NCI-H1694 treated with DMSO at 0.1 percent for 48 hours (cell line): ENCODE measurements around the gene PKLR.
"Not testable (repeated sequence)": the region's sequence is repeated elsewhere in the genome, so short reads cannot be mapped to it uniquely, and the experiment has no call there.

Experiments used
- DNase-seq: peaks from one replicate; lab custom pipeline; 2025; lab: John Stamatoyannopoulos, UW

The PKLR gene

GRCh38 chr1:155318082-155318481 lies 16.8 kb upstream of the PKLR start:
- DNase-seq, result no peak

GRCh38 chr1:155316922-155317321 lies 15.7 kb upstream of the PKLR start:
- DNase-seq, result no peak

DNA sequence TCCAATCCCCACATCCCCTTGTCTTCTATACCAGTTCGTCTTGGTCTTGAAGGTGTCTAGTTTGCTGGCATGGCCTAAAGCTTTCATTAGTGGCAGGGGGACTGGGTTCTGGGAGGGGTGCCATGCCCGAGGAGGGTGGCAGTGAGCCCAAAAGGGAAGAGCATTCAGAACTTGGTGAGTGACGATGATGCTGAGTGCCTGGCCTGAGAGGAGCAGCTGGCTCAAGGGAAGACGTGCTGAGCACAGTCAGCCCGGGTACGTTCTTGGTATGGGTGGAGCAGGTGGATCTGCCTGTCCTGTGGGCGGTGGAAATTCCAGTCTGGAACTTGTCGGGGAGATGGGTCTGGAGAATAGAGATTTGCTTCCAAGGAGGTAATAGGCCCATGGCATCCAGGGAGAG lies 12.0 kb upstream of the PKLR start:
- DNase-seq, result no peak

DNA sequence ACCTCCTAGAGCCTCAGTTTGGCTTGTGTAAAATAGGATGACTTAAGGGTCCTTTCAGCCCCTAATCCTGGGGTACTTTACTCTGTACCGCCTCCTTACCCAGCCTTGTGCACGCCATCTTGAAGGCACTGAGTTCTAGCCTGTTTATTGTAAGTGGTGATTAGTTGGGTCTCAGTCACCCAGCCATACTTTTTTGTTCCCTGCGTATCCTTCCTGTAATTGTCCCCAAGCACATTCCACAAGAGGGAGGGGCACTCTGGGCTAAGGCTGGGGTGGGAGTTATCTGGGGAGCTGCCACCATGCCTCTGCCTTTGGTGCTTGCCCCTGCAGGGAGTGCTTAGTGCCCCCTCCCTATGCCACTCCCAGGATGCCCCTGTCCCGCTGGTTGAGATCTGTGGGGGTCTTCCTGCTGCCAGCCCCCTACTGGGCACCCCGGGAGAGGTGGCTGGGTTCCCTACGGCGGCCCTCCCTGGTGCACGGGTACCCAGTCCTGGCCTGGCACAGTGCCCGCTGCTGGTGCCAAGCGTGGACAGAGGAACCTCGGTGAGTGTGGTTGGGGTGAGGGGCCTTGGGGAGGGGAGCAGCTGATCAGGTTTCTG lies 8.3 kb upstream of the PKLR start:
- DNase-seq, result no peak

GRCh38 chr1:155308493-155309422 lies 7.5 kb upstream of the PKLR start, which contains the start of gene FDPS:
FDPS (plus strand) TSS chr1:155308866; CDS start chr1:155309790, 924 bp downstream.
- DNase-seq, result peak; percentile 100

GRCh38 chr1:155307247-155307740 lies 6.1 kb upstream of the PKLR start:
- DNase-seq, result peak; percentile 69

DNA sequence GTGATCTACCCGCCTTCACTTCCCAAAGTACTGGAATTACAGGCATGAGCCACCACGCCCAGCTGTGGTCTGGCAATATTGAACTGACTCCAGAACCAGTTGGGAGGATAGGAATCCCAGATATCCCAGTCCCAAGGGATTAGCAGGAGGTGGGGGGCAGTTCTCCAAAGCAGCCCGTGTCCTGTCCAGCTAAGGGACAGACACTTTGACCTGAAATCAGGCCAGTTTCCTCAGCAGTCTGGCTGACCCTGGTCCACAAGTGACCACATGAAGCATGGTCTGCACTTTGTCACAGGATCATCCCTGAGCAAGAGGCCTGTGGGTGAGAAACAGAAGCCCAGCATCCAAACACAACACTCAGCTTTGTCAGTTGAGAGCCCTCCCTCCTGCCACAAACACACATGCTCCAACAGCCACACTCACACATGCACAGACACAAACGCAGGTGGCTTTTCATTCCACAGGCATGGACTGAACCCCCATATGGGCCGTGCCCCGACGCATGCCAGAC lies 4.7 kb upstream of the PKLR start:
- no peak for DNase-seq

- no peak for DNase-seq
Measured at GRCh38 chr1:155304558-155305063, 3.4 kb upstream of the PKLR start.

DNA sequence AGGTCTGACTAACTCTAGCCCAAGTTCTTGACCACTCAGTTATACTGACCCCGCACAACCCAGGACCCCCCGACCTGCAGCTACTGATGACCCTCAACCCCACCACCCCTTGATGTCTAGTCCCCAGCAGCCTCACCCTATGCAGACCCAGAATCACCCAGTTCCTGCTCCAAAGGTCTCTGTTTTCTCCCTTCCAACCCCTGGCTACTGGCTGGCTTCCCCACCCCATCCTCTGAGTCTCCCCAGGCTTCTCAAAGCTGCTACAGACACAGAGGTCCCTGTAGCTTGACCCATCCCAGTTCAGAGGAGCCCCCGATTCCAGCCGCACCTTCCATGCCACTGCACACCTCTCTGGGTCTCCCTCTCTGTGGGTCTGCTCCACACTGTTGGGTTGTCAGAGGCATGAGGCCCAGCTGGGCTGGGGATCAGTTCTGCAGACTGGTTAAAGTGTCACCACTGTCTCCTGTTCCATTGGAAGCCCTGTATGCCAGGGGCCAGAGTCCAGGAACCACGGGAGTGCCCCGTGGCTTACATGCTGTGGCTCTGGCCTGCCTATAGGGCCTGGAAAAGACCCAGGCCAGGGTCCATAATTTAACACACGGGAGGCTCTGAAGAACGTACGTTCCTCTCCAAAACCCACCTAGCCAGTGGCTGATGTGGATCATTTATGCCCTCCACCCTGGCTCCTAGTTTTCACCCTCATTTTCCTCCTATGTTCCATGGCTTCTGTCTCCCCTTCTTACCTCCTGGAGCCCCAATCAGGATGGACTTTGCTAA lies 497 bp downstream of the PKLR start:
- no peak for DNase-seq

DNA sequence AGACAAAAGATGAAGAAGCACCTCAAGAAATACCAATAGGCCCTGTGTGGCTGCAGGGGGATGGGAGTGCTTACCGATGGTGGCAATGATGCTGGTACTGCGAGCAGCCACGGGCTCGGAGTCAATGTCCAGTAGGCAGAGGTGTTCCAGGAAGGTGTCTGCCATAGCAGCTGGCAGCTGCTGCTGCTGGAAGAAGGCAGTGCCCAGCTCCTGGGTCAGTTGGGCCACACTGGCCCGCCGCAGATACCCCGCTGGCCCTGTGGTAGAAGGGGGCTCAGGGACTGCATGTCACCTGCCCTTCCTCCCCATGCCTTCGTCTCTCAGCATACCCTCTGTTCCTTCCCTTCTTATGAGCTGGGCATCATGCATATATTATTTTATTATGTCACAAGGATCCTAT lies 1.2 kb downstream of the PKLR start:
- DNase-seq, result no peak

- DNase-seq, result no peak
Measured at GRCh38 chr1:155297384-155297783, 3.9 kb downstream of the PKLR start.

DNA sequence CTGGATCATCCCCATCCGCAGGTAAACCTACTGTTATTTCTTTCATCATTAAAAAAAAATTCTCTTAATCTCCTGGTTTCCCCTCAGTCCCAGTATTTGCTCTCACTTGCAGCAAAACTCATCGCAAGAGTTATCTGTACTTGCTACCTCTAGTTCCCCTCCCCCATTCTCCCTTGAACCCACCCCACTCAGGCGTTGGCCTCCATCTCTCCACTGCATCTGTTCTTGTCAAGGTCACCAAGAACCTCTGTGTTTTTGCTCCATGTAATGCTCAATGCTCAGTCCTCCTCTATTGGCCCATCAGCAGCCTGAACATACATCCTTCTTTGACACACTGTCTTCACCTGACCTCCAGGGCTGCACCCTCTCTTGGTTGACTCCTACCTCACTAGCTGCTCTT lies 4.6 kb downstream of the PKLR start:
- no peak for DNase-seq

DNA sequence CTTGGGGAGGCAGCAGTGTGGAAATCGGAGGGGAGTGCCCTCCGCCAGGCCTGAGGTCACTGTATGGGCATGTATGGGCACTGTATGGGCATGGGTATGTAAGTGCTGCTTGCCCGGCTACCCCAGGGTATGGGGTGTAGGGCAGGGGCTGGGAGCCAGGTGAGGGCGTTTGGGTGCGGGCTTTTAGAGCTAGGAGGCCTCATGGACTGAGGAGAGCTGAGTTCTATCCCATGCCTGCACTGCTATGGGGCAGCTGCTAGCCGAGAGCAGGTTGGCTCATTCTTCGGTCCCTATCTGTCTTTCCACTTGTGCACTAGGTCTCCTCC lies 5.3 kb downstream of the PKLR start:
- DNase-seq, result no peak

DNA sequence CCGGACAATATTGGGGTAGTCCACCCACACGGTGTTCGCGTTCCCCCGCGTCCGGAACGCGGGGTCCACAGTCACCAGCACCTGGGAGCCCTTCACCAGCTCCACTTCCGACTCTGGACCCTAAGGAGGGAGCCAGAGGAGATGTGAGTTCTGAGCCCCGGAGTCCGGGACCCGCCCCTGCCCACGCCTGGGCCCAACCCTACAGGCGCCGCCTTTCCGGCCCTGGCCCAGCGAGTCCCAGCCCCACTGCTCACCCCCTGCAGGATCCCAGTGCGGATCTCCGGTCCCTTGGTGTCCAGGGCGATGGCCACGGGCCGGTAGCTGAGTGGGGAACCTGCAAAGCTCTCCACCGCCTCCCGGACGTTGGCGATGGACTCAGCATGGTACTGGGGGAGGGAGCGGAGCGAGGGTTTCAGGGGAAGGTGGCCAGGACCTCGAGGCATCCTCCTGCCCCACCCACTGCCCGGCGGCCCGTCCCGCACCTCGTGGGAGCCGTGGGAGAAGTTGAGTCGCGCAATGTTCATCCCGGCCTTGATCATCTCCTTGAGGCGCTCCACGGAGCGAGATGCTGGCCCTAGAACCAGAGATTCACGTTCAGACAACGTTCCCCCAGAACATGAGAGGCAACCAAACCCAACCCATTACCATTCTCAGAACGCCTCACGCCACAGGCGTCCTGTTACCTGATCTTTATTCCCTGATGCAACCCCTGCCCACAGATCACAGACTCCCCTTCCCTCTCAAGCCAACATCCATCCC lies 5.9 kb downstream of the PKLR start:
- DNase-seq, result no peak

GRCh38 chr1:155294520-155295182 lies 6.6 kb downstream of the PKLR start:
- DNase-seq, result no peak

DNA sequence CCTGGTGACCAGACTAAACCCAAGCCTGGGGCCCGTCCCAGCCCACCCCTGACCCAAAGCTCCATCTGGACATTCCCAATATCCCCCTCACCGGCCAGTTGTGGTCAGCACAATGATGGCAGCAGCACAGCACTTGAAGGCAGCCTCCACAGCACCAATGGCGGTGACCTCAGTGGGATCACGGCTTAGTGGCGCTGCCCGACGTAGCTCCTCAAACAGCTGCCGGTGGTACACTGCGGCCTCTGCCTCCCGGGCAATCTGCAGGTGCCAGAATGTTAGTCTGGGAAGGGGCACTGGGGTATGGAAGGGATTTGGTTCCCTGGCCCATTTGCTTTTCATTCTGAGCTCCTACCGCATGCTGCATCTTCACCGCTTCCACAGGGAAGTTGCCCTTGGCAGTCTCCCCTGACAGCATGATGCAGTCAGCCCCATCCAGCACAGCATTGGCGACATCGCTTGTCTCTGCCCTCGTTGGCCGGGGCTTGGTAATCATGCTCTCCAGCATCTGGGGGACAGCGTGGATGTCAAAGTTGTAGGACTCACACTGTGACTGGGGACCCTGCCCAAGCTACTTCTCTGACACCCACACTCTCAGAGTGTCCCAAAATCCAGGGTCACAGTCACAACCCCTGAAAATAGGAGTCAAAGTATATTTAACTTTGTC lies 8.0 kb downstream of the PKLR start:
- DNase-seq, result no peak

- DNase-seq, result not testable (repeated sequence)
Measured at GRCh38 chr1:155291006-155291405, 10.2 kb downstream of the PKLR start.

DNA sequence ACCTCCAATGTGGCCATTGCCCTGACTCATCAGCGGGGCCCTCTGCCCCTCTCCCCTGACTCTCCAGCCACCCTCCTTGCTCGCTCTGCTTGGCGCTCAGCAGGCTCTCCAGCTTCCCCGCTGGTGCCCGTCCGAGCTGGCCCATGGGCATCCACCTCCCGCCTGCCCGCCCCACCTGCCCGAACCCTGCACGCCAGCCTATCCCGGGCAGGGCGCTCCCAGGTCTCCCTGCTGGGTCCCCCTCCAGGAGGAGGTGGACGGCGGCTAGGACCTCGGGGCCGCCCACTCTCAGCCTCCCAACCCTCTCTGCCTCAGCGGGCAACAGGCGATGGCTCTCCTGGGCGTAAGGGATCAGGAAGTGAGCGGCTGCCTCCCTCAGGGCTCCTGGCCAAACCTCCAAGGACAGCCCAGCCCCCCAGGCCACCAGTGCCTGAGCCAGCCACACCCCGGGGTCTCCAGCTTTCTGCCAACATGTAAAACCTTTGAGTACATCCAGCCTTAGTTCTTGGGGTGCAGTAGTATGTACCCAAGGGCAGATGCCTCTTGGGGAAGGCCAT lies 13.2 kb downstream of the PKLR start:
- no peak for DNase-seq

GRCh38 chr1:155286544-155286943 lies 14.7 kb downstream of the PKLR start:
- DNase-seq, result no peak

DNA sequence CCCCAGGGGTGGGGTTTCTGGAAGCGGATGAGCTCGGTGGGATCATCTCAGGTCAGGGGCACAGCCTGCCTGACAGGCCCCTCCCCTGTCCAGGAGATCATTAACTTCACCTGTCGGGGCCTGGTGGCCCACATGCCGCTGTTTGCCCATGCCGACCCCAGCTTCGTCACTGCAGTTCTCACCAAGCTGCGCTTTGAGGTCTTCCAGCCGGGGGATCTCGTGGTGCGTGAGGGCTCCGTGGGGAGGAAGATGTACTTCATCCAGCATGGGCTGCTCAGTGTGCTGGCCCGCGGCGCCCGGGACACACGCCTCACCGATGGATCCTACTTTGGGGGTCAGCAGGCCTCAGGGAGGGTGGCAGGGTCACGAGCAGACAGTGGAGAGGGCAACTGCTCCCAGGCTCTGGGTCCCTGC lies 15.6 kb downstream of the PKLR start:
- no peak for DNase-seq
